ENCODE results near the gene ATXN1. TPM values are rescaled to one million over a fixed set of nuclear protein-coding genes. Genes with fewer than 3 reads are reported as not detected.

The ATXN1 gene
- total and polyA plus RNA-seq, 2 of the 13 experiments (the other 11 are each of a cell fraction or from before 2014, with no cell fraction given), result 20.7 to 39.5 TPM

DNA sequence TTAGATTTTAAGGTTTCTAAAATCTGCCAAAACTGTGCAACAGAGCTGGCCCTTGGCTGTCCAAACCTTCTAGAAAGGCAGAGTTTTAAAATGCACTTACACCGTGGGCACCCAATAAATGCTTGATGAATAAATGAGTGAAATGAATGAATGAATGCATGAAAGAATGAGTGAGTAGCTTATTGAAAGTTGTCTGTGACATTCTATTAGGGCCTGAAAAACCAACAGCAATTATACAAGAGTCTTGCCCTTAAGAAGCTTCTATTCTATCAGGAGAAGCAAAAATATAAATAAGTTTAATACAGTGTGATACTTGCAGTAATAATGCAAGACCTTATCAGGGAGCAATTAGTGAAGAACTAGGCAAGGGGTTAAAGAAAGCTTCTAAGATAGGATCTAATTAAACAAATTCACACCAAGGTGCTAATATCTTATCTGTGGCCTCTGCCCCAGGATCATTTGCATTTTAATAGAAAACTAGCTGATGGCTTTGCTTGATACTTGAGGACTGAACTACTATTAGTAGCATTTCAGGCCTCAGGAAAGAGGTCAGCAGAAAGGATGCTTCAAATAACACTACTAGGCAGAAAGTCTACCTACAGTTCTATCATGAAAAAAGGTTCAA lies 292.2 kb downstream of the ATXN1 start (continued):
- TF ChIP-seq, protein P1, sequence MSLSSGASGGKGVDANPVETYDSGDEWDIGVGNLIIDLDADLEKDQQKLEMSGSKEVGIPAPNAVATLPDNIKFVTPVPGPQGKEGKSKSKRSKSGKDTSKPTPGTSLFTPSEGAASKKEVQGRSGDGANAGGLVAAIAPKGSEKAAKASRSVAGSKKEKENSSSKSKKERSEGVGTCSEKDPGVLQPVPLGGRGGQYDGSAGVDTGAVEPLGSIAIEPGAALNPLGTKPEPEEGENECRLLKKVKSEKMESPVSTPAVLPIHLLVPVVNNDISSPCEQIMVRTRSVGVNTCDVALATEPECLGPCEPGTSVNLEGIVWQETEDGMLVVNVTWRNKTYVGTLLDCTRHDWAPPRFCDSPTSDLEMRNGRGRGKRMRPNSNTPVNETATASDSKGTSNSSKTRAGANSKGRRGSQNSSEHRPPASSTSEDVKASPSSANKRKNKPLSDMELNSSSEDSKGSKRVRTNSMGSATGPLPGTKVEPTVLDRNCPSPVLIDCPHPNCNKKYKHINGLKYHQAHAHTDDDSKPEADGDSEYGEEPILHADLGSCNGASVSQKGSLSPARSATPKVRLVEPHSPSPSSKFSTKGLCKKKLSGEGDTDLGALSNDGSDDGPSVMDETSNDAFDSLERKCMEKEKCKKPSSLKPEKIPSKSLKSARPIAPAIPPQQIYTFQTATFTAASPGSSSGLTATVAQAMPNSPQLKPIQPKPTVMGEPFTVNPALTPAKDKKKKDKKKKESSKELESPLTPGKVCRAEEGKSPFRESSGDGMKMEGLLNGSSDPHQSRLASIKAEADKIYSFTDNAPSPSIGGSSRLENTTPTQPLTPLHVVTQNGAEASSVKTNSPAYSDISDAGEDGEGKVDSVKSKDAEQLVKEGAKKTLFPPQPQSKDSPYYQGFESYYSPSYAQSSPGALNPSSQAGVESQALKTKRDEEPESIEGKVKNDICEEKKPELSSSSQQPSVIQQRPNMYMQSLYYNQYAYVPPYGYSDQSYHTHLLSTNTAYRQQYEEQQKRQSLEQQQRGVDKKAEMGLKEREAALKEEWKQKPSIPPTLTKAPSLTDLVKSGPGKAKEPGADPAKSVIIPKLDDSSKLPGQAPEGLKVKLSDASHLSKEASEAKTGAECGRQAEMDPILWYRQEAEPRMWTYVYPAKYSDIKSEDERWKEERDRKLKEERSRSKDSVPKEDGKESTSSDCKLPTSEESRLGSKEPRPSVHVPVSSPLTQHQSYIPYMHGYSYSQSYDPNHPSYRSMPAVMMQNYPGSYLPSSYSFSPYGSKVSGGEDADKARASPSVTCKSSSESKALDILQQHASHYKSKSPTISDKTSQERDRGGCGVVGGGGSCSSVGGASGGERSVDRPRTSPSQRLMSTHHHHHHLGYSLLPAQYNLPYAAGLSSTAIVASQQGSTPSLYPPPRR (CRISPR knock-in tag; IDR thresholded peaks at IDR 0.05; ENCODE audit: borderline replicate concordance), result no peak
- TF ChIP-seq FLYWCH1 (CRISPR knock-in tag; IDR thresholded peaks at IDR 0.05) (no peak), GPN1 (CRISPR knock-in tag; IDR thresholded peaks at IDR 0.05; ENCODE audit: borderline replicate concordance) (no peak), FIP1L1 (IDR thresholded peaks at IDR 0.05; ENCODE audit: borderline replicate concordance, insufficient read depth, low read depth, low read length) (no peak), DR1 (CRISPR knock-in tag; IDR thresholded peaks at IDR 0.05) (no peak), KLF9 (CRISPR knock-in tag; IDR thresholded peaks at IDR 0.05; ENCODE audit: low read depth) (no peak)
- TF ChIP-seq, protein P2, sequence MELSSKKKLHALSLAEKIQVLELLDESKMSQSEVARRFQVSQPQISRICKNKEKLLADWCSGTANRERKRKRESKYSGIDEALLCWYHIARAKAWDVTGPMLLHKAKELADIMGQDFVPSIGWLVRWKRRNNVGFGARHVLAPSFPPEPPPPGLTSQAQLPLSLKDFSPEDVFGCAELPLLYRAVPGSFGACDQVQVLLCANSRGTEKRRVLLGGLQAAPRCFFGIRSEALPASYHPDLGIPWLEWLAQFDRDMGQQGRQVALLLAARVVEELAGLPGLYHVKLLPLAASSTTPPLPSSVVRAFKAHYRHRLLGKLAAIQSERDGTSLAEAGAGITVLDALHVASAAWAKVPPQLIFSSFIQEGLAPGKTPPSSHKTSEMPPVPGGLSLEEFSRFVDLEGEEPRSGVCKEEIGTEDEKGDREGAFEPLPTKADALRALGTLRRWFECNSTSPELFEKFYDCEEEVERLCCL (CRISPR knock-in tag; IDR thresholded peaks at IDR 0.05; ENCODE audit: borderline replicate concordance), result no peak
- TF ChIP-seq, protein P3, sequence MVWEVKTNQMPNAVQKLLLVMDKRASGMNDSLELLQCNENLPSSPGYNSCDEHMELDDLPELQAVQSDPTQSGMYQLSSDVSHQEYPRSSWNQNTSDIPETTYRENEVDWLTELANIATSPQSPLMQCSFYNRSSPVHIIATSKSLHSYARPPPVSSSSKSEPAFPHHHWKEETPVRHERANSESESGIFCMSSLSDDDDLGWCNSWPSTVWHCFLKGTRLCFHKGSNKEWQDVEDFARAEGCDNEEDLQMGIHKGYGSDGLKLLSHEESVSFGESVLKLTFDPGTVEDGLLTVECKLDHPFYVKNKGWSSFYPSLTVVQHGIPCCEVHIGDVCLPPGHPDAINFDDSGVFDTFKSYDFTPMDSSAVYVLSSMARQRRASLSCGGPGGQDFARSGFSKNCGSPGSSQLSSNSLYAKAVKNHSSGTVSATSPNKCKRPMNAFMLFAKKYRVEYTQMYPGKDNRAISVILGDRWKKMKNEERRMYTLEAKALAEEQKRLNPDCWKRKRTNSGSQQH (CRISPR knock-in tag; IDR thresholded peaks at IDR 0.05; ENCODE audit: low read depth), result no peak
